NCI-H526 (cell line): Measurements from ENCODE around the gene SLC39A5.
"Not testable (repeated sequence)": the region's sequence is repeated elsewhere in the genome, so short reads cannot be mapped to it uniquely, and the experiment has no call there.

ENCODE experiments used
- DNase-seq, 2 experiments: peaks; one replicate each; lab custom pipeline; 2025; lab: John Stamatoyannopoulos, UW

Gene SLC39A5

DNA sequence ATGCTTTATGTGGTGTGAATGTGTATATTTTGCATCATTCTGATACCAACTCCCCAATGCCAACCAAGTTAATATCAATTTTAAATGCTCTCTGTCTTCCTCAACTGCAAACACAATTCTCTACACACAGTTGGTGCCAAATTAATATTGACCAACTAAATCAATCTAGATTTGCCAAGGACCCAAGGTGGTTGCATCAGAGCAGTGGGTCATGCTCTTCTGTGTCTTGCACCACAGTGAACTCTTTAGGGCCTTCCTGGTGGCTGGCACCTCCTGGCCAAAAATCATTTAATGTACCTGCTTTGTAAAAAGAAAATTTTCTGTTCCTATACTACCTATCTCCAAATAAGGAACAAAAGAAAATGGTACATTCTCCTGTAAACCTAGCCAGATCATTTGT, 51.0 kb downstream of the SLC39A5 start:
- DNase-seq: no peak

DNA sequence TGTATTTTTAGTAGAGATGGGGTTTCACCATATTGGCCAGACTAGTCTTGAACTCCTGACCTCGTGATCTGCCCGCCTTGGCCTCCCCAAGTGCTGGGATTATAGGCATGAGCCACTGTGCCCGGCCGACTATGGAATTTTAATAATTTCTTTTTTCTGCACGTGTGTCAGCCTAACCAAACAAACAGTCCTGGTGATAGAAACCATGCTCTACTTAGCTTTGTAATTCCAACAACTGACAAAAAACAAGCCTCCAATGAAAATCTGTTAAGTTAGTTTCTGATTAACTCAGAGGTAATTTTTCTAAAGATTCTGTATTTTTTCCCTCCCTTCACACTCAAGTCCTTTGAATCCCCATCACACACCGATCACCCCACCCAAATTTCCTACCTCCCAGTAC, 52.2 kb downstream of the SLC39A5 start:
- no peak for DNase-seq

DNA sequence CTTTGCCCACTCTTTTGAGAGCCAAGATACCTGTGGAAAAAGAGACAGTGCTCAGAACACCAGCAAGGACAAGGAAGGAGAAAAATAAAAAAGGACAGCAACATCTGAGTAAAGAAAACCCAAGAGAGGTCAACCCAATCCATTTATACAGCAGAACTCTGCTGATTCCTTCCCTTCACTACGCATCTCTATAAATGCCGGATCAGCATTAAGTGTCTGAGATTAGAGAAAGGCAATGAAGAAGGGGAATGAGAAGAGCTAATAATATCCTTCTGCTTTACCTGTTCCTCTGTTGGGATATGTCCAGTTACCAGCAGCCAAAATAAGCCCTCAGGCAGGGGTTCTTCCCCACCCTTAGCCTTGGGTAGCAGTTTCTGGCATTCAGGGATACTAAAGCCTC, 52.7 kb downstream of the SLC39A5 start:
- DNase-seq: no peak

DNA sequence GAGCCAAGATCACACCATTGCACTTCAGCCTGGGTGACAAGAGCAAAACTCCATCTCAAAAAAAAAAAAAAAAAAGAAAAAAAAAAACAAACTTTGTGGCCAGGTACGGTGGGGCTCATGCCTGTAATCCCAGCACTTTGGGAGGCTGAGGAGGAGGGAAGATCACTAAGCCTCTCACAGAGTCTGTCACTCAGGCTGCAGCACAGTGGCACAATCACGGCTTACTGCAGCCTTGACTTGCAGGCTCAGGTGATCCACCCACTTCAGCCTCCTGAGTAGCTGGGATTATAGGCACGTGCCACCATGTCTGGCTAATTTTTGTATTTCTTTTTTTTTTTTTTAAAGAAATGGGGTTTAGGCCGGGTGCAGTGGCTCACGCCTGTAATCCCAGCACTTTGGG, 54.4 kb downstream of the SLC39A5 start:
- DNase-seq: not testable (repeated sequence)

DNA sequence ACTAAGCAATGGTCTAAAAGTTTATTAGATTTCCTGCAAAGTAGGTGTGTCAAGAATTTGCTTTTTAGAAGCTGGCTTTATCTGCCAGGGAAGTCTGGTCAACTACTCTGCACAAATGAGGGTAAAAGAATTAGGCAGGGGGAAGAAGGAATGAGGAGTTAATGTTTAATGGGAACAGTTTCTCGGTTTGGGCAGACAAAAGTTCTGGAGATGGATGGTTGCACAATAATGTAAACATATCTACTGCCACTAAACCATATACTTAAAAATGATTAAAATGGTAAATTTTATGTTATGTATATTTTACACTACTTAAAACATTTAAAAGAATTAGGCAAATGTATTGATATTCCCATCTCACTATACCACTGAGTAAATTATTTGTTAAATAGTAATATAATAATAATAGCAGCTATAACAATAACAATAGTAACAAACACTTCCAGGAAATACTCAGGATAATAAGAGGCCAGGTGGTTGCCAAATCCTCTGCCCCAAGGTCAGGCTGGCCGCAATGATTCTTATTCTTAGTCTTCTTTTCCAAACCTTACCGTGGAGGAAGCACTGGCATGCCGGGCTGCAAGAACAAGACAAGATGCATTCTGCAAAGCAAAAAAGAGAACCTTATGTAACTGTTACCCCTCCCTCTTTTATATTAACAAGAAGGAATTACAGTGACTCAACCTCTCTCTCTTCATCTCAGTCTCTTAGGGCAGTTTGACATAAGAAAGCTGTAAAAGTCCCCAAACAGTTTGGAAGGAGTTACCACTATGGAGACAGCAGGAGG, 56.4 kb downstream of the SLC39A5 start:
- no peak for DNase-seq
